GM23248 (cell line): Measurements from ENCODE around the gene PTK7. TPM values are rescaled to one million over a fixed set of nuclear protein-coding genes. Genes with fewer than 3 reads are reported as not detected.

ENCODE experiments used
- DNase-seq: peaks from one replicate; pipeline ENCODE4 v3.0.0-alpha.2; 2015
- H2AFZ ChIP-seq: fragments of 200-600 bp; sonication (generic); 2 replicates; pipeline ENCODE4 v1.6.1; 2016; ENCODE audit warnings: antibody characterized with exemption
- H3F3A ChIP-seq: fragments of 200-600 bp; sonication (generic); 2 replicates; pipeline ENCODE4 v1.6.1; 2016; ENCODE audit warnings: mild to moderate bottlenecking, antibody characterized with exemption, mixed run types; ENCODE audit not compliant: insufficient read depth
- H3K27ac ChIP-seq: fragments of 200-600 bp; sonication (generic); 2 replicates; pipeline ENCODE4 v1.5.1; 2016; ENCODE audit warnings: mild to moderate bottlenecking
- H3K27me3 ChIP-seq: fragments of 200-600 bp; sonication (generic); replicated peaks from 2 replicates; pipeline ENCODE4 v1.6.1; 2016; ENCODE audit warnings: mild to moderate bottlenecking; ENCODE audit not compliant: insufficient read depth
- H3K36me3 ChIP-seq: fragments of 200-600 bp; sonication (generic); 2 replicates; pipeline ENCODE4 v1.6.1; 2016; ENCODE audit warnings: low read depth, mild to moderate bottlenecking
- H3K4me1 ChIP-seq: fragments of 200-600 bp; sonication (generic); 2 replicates; pipeline ENCODE4 v1.6.1; 2016; ENCODE audit warnings: mild to moderate bottlenecking; ENCODE audit not compliant: insufficient read depth
- H3K4me2 ChIP-seq: fragments of 200-600 bp; sonication (generic); one replicate; pipeline ENCODE4 v1.6.1; 2016; ENCODE audit warnings: mild to moderate bottlenecking; ENCODE audit not compliant: unreplicated experiment
- H3K4me3 ChIP-seq: fragments of 200-600 bp; sonication (generic); 2 replicates; pipeline ENCODE4 v1.5.1; 2016; ENCODE audit warnings: mild to moderate bottlenecking
- H3K79me2 ChIP-seq: fragments of 200-600 bp; sonication (generic); 2 replicates; pipeline ENCODE4 v1.6.1; 2016; ENCODE audit warnings: mild to moderate bottlenecking; ENCODE audit not compliant: insufficient read depth
- H3K9ac ChIP-seq: fragments of 200-600 bp; sonication (generic); 2 replicates; pipeline ENCODE4 v1.6.1; 2016; ENCODE audit warnings: mild to moderate bottlenecking
- H3K9me2 ChIP-seq: fragments of 200-600 bp; sonication (generic); 2 replicates; pipeline ENCODE4 v1.6.1; 2016; ENCODE audit warnings: mixed run types, mild to moderate bottlenecking, moderate library complexity; ENCODE audit not compliant: insufficient read depth
- H3K9me3 ChIP-seq: fragments of 200-600 bp; sonication (generic); one replicate; pipeline ENCODE4 v1.6.1; 2017; ENCODE audit warnings: low read depth
- H4K20me1 ChIP-seq: fragments of 200-600 bp; sonication (generic); 2 replicates; pipeline ENCODE4 v1.6.0; 2016; ENCODE audit not compliant: insufficient read depth
- EZH2 ChIP-seq: fragments of 200-600 bp; sonication (generic); IDR thresholded peaks from 2 replicates; pipeline ENCODE4 v1.6.1; 2018; ENCODE audit warnings: antibody characterized with exemption, mild to moderate bottlenecking; ENCODE audit not compliant: insufficient read depth, poor library complexity, severe bottlenecking
- EZH2phosphoT487 ChIP-seq: fragments of 200-600 bp; sonication (generic); IDR thresholded peaks from 2 replicates; pipeline ENCODE4 v1.6.1; 2018; ENCODE audit warnings: antibody characterized with exemption, moderate library complexity, mild to moderate bottlenecking, low read depth; ENCODE audit not compliant: insufficient read depth
- WGBS, 2 experiments: methylation state at CpG; one replicate each; pipeline ENCODE4 v1.1.6; 2015 to 2017; ENCODE audit warnings: low lambda C conversion rate in 2 of 2, low coverage in 1 of 2; ENCODE audit errors: missing lambda C conversion rate in 2 of 2; 5-methylcytosine and 5-hydroxymethylcytosine counted together
- in situ Hi-C: fragments of 300-500 bp; cut with MboI; formaldehyde crosslinking; loops from 2 replicates; pipeline ENCODE4 v1.15.0; 2020
- polyA plus RNA-seq: library from polyadenylated mRNA; unstranded; fragments of >200 nt; fragmentation: Nextera tagmentation; extraction: Ambion mirVana; gene quantifications from 2 replicates; pipeline ENCODE4 v1.2.1, GENCODE V29; 2016
- total RNA-seq: library from RNA; depleted of rRNA; stranded (reverse); fragments of >200 nt; shearing (Covaris generic); gene quantifications from 2 replicates; pipeline ENCODE4 v1.2.3, GENCODE V29; 2014

Gene PTK7
- total and polyA plus RNA-seq, 2 experiments from 2014 or later, result 110 to 146 TPM

DNA sequence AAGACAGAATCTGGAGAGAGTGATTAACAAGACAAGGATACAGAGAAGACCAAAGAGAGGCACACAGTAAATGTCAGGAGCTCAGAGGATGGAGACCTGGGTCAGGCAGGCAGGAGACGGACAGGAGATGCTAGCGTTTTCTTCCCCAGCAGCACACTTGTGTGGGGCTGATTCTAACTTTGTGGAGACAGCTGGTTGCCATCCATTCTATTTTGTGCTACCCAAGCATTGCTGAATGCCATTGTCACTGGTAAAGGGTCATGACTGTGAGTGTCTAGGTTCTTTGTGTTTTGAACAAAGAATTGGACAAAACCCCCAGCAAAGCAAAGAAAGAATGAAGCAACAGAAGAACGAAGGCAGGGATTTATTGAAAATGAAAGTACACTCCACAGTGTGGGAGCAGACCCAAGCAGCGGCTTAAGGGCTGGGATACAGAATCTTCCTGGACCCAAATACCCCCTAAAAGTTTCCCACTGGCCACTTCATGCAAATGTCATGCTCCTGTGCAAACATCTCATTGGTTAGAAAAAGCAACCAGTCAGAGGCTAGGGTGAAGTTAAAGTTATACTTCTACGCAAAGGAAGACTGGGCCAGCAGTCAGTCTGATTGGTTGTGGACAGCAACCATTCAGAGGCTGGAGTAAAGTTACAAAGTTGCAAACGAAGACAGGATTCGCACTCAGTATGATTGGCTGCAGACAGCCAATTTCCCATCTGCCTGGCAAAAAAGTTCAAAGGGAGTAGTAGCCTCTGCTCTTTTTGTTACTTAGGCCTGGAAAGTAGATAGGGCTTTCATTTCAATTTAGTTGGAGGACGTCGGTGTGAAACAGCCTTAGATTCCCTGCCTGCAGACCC is 17.5 kb downstream of the PTK7 start:
- no peaks in the 10 kb centered on the region for H4K20me1 ChIP-seq
- peak overlapping the region; percentile 81 for H3K9ac ChIP-seq
- H3K79me2 ChIP-seq, result peaks cover 99% of the 10 kb centered on the region

DNA sequence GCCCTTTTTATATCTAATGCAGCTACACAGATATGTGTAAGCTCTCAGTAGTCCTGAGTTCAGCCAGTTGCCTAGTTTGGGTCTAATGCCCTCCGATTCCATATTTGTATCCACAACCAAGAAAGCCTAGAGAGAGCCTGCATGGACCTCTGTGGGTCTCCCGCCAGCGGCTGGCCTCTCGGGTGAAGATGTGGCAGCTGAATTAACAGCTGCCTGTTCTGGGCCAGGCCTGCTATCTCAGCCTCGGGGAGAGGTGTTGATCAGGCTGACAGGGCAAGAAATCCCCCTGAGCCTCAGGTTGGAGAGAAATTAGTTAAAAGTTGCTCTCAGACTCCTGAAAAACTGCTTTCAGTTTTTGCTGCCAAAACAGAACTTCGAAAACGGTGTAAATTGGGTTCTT is 19.8 kb downstream of the PTK7 start:
- peaks cover 99% of the 10 kb centered on the region for H3K79me2 ChIP-seq
- H3K9ac ChIP-seq, result peak overlapping the region; percentile 41
- peaks cover 45% of the 10 kb centered on the region for H3F3A ChIP-seq
- no peaks in the 10 kb centered on the region for H3K9me3 ChIP-seq
- 57 to 59% methylated on average over 7 of the region's 7 CpGs for WGBS, 2 experiments
- peaks cover 47% of the 10 kb centered on the region for H3K4me1 ChIP-seq
- DNase-seq, result no peak
- TF ChIP-seq EZH2phosphoT487, result no peak
- no peak for TF ChIP-seq EZH2
- H3K4me3 ChIP-seq, result no peak overlapping the region
- H3K27me3 ChIP-seq, result no peaks in the 10 kb centered on the region
- H3K27ac ChIP-seq, result peak overlapping the region; percentile 60
- H3K4me2 ChIP-seq, result peak overlapping the region; percentile 39
- H2AFZ ChIP-seq, result no peak overlapping the region
- no peaks in the 10 kb centered on the region for H4K20me1 ChIP-seq
- in situ Hi-C loops, result no loop called here
- no peaks in the 10 kb centered on the region for H3K36me3 ChIP-seq
- no peaks in the 10 kb centered on the region for H3K9me2 ChIP-seq

More for the DNA sequence above, 17.5 kb downstream of the PTK7 start:
- 0 to 1% methylated on average over 9 of the region's 9 CpGs for WGBS, 2 experiments
- in situ Hi-C loops, result no loop called here
- Histone ChIP-seq H3K36me3 (no peaks in the 10 kb centered on the region), H2AFZ (peak overlapping the region; percentile 80), H3K4me1 (peaks cover 64% of the 10 kb centered on the region), H3K27ac (peak overlapping the region; percentile 79), H3K27me3 (no peaks in the 10 kb centered on the region), H3F3A (peaks cover 51% of the 10 kb centered on the region), H3K4me2 (peak overlapping the region; percentile 84), H3K9me3 (no peaks in the 10 kb centered on the region), H3K9me2 (no peaks in the 10 kb centered on the region), H3K4me3 (peak overlapping the region; percentile 73)
- DNase-seq, result peak; percentile 90
- no peak for TF ChIP-seq EZH2phosphoT487
- no peak for TF ChIP-seq EZH2

DNA sequence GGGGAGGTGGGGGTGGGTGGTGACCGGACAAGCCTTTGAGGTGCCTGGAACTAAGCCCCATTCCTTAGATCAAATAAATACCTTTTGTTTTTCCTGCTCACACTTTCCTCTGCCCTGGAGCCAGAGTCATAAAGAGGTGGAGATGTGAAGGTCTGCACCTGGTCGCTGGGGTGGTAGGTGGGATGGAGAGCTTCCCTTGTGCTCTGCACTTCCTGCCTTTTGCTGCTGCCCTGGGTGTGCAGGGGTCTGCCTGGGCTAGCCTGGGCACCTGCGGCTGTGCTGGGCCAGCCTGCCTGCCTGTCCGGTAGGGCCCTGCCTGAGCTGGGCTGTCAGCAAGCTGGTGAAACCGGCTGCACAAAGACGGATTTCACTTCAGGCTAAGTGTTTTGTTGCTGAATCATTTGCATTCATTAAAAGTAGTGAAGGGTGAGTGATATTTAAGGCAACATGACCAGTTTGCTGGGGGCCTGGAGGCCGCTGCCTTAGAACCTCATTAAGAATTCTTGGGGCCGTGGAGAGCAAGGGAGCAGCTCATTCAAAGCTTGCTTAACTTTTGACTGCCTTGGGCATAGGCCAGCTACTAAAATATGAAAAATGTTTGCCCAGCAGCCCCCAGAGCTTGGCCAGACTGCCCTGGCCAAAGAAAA is 20.5 kb downstream of the PTK7 start:
- Histone ChIP-seq H3K9me2 (no peaks in the 10 kb centered on the region), H4K20me1 (no peaks in the 10 kb centered on the region), H3K27ac (peak overlapping the region; percentile 60), H3K4me3 (peak overlapping the region; percentile 17; the same call in 1 of the 2 replicates), H3K4me1 (peaks cover 45% of the 10 kb centered on the region), H3K27me3 (no peaks in the 10 kb centered on the region), H3K79me2 (peaks cover 98% of the 10 kb centered on the region), H3K36me3 (no peaks in the 10 kb centered on the region), H3K9me3 (no peaks in the 10 kb centered on the region), H3K9ac (peak overlapping the region; percentile 41), H2AFZ (no peak overlapping the region), H3K4me2 (peak overlapping the region; percentile 39), H3F3A (peaks cover 45% of the 10 kb centered on the region)
- no peak for TF ChIP-seq EZH2phosphoT487
- no peak for TF ChIP-seq EZH2
- peak; percentile 83 for DNase-seq
- 32 to 34% methylated on average over 8 of the region's 8 CpGs for WGBS, 2 experiments
- in situ Hi-C loops, result no loop called here

DNA sequence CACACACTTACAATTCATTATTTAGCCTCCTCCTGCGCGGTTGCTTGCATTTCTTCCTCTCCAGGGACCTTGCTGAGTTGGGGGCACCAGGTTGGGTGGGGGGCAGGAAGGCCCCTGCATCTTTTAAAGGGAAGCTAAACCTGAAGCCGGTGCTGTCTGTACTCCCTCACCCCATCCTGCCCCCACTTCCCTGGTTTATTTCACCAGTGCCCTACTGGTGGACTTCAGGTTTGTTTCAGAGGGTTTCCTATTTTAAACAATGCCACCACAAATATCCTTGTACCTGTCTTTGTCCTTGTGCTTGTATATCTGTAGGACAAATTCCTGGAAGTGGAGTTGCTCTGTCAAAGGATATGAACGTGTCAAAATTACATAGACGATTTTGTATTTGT is 21.0 kb downstream of the PTK7 start:
- Histone ChIP-seq H3K27ac (peak overlapping the region; percentile 60), H2AFZ (no peak overlapping the region), H3K9me2 (no peaks in the 10 kb centered on the region), H3K4me2 (peak overlapping the region; percentile 39), H3K79me2 (peaks cover 98% of the 10 kb centered on the region), H3K27me3 (no peaks in the 10 kb centered on the region), H3F3A (peaks cover 45% of the 10 kb centered on the region), H3K36me3 (no peaks in the 10 kb centered on the region), H3K9me3 (no peaks in the 10 kb centered on the region), H3K4me1 (peaks cover 42% of the 10 kb centered on the region), H3K4me3 (peak overlapping the region; percentile 17; the same call in 1 of the 2 replicates), H3K9ac (peak overlapping the region; percentile 41), H4K20me1 (no peaks in the 10 kb centered on the region)
- TF ChIP-seq EZH2phosphoT487, result no peak
- TF ChIP-seq EZH2, result no peak
- no peak for DNase-seq
- WGBS, 2 experiments, result 54 to 59% methylated on average over 5 of the region's 5 CpGs
- in situ Hi-C loops, result no loop called here
